GM12892 (cell line): ENCODE results near the gene SAMD9.

Source experiments
- POLR2A ChIP-seq: IDR thresholded peaks from 2 replicates; pipeline ENCODE4 v1.6.1; 2011; ENCODE audit warnings: low read depth, low read length, control low read depth
- POLR2AphosphoS5 ChIP-seq: IDR thresholded peaks from 2 replicates; pipeline ENCODE4 v1.6.1; 2011; ENCODE audit warnings: low read depth, low read length, control low read depth
- TAF1 ChIP-seq: IDR thresholded peaks from 2 replicates; pipeline ENCODE4 v1.6.1; 2011; ENCODE audit warnings: low read depth, mild to moderate bottlenecking, control low read depth, low read length, borderline replicate concordance

GRCh38 chr7:93062599-93062998 lies 55.2 kb downstream of the SAMD9 start:
- TF ChIP-seq POLR2A, result no peak
- TF ChIP-seq POLR2AphosphoS5, result no peak
- TF ChIP-seq TAF1, result no peak
